ENCODE results near the gene RNU4-1.
"Not testable (repeated sequence)": the region's sequence is repeated elsewhere in the genome, so short reads cannot be mapped to it uniquely, and the experiment has no call there.

Gene RNU4-1

GRCh38 chr12:120292661-120293531 is at the start of gene RNU4-1:
TSS of gene RNU4-1 (minus strand) at chr12:120293237.
- peak; percentile 72 for DNase-seq

- no peak for DNase-seq
Measured at GRCh38 chr12:120342175-120343038, 49.4 kb upstream of the RNU4-1 start.

GRCh38 chr12:120339256-120339655 is 46.2 kb upstream of the RNU4-1 start:
- DNase-seq, result no peak

GRCh38 chr12:120337730-120338129 is 44.7 kb upstream of the RNU4-1 start:
- DNase-seq, result no peak

- DNase-seq, result not testable (repeated sequence)
Measured at GRCh38 chr12:120336392-120336791, 43.4 kb upstream of the RNU4-1 start.

- DNase-seq, result not testable (repeated sequence)
Measured at GRCh38 chr12:120335447-120335846, 42.4 kb upstream of the RNU4-1 start.

GRCh38 chr12:120332523-120332922 is 39.5 kb upstream of the RNU4-1 start:
- no peak for DNase-seq

- DNase-seq, result no peak
Measured at GRCh38 chr12:120332041-120332440, 39.0 kb upstream of the RNU4-1 start.

GRCh38 chr12:120331390-120331789 is 38.4 kb upstream of the RNU4-1 start:
- DNase-seq, result no peak

GRCh38 chr12:120328228-120328627 is 35.2 kb upstream of the RNU4-1 start:
- no peak for DNase-seq

GRCh38 chr12:120327593-120327992 is 34.6 kb upstream of the RNU4-1 start, which contains the start of gene PLA2G1B:
TSS of gene PLA2G1B (minus strand) at chr12:120327779. CDS start at chr12:120327753, 26 bp downstream.
- no peak for DNase-seq

- no peak for DNase-seq
Measured at GRCh38 chr12:120324841-120325417, 31.9 kb upstream of the RNU4-1 start.

- DNase-seq, result no peak
Measured at GRCh38 chr12:120323772-120324171, 30.7 kb upstream of the RNU4-1 start.

GRCh38 chr12:120321382-120322202 is 28.6 kb upstream of the RNU4-1 start:
- no peak for DNase-seq

GRCh38 chr12:120317224-120318105 is 24.4 kb upstream of the RNU4-1 start:
- peak; percentile 99 for DNase-seq

GRCh38 chr12:120316798-120317223 is 23.8 kb upstream of the RNU4-1 start:
- DNase-seq, result no peak

- DNase-seq, result no peak
Measured at GRCh38 chr12:120314220-120314619, 21.2 kb upstream of the RNU4-1 start.

GRCh38 chr12:120301962-120302815 is 9.2 kb upstream of the RNU4-1 start, which contains the start of gene SIRT4:
TSS of gene SIRT4 (plus strand) at chr12:120302321. CDS start at chr12:120303562, 1,241 bp downstream.
- DNase-seq, result peak; percentile 80

- no peak for DNase-seq
Measured at GRCh38 chr12:120292411-120292660, 701 bp downstream of the RNU4-1 start.

GRCh38 chr12:120290609-120291305 is 2.3 kb downstream of the RNU4-1 start:
- DNase-seq, result no peak
